ENCODE results near the gene PRKAA1. TPM values are rescaled to one million over a fixed set of nuclear protein-coding genes. Genes with fewer than 3 reads are reported as not detected.

Gene PRKAA1
- total and polyA plus RNA-seq, 2 donors (not counting 1 experiment from before 2014, with no cell fraction given), result 39.9 to 107 TPM

DNA sequence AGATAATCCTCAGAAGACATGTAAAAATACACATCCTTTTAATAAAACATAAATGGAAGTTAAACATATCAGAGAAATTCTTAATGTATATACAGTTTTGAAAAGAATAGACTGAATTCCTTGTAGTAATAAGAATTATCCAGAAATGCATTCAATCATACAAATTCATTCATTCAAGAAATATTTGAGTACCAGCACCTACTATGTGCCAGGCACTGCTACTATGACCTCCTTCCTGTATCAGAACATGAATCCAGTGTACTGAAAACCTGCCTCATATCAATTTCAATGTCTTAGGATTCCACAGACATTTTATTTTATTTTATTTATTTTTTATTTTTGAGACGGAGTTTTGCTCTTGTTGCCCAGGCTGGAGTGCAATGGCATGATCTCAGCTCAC lies 13.3 kb downstream of the PRKAA1 start:
- no peak overlapping the region for H3K4me3 ChIP-seq (ENCODE audit: control extremely low read depth in 1 of 5, extremely low read depth in 1 of 5, insufficient read depth in 1 of 5, low read depth in 2 of 5, low read length in 4 of 5)
- no peaks in the 10 kb centered on the region for H3K27me3 ChIP-seq (replicated peaks in 1 of 4; ENCODE audit: control extremely low read depth in 1 of 4, control insufficient read depth in 3 of 4, insufficient read depth in 4 of 4, low read length in 3 of 4)
- Mint-ChIP-seq H3K9me3 (ENCODE audit: insufficient read depth) (no peaks in the 10 kb centered on the region), H3K27me3 (no peaks in the 10 kb centered on the region), H3K4me3 (no peak overlapping the region), H3K4me1 (peaks cover 33% of the 10 kb centered on the region), H3K27ac (no peak overlapping the region)
- POLR2A ChIA-PET, result no interaction called here
- peaks cover 93% of the 10 kb centered on the region for H3K79me2 ChIP-seq (ENCODE audit: control insufficient read depth, insufficient read depth, low read length)
- DNase-seq (no peak), ATAC-seq (ENCODE audit: low read depth) (no peak)
- no peaks in the 10 kb centered on the region for H3K4me1 ChIP-seq (ENCODE audit: control insufficient read depth in 2 of 2, insufficient read depth in 2 of 2, low read length in 2 of 2)
- no peak overlapping the region for H2AFZ ChIP-seq (ENCODE audit: insufficient read depth, low read depth, low read length, poor library complexity, severe bottlenecking)
- no peak overlapping the region for H3K9ac ChIP-seq (ENCODE audit: low read length)
- no peak overlapping the region for H3K27ac ChIP-seq (ENCODE audit: low read length in 2 of 2)
- peaks cover 81% of the 10 kb centered on the region for H4K20me1 ChIP-seq (ENCODE audit: control insufficient read depth, insufficient read depth, low read length, poor library complexity, severe bottlenecking)
- intact Hi-C loops (cut with micrococcal nuclease), result no loop called here
- TF ChIP-seq, protein P1, sequence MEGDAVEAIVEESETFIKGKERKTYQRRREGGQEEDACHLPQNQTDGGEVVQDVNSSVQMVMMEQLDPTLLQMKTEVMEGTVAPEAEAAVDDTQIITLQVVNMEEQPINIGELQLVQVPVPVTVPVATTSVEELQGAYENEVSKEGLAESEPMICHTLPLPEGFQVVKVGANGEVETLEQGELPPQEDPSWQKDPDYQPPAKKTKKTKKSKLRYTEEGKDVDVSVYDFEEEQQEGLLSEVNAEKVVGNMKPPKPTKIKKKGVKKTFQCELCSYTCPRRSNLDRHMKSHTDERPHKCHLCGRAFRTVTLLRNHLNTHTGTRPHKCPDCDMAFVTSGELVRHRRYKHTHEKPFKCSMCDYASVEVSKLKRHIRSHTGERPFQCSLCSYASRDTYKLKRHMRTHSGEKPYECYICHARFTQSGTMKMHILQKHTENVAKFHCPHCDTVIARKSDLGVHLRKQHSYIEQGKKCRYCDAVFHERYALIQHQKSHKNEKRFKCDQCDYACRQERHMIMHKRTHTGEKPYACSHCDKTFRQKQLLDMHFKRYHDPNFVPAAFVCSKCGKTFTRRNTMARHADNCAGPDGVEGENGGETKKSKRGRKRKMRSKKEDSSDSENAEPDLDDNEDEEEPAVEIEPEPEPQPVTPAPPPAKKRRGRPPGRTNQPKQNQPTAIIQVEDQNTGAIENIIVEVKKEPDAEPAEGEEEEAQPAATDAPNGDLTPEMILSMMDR (IDR thresholded peaks at IDR 0.05), result no peak
- CTCF ChIA-PET, result no interaction called here
- no CpG with 5 or more reads among the region's 1 CpG for WGBS (ENCODE audit: insufficient coverage)
- H3K4me2 ChIP-seq (replicated peaks; ENCODE audit: low read depth, low read length, poor library complexity, severe bottlenecking), result no peak overlapping the region
- no peaks in the 10 kb centered on the region for H3K36me3 ChIP-seq (replicated peaks in 1 of 2; ENCODE audit: control extremely low read depth in 1 of 2, control insufficient read depth in 1 of 2, extremely low read depth in 1 of 2, insufficient read depth in 2 of 2, low read length in 1 of 2)
- H3K9me3 ChIP-seq (ENCODE audit: control extremely low read depth in 1 of 3, control insufficient read depth in 2 of 3, insufficient read depth in 1 of 3, low read length in 2 of 3), result peaks cover 0 to 4% (median 0%) of the 10 kb centered on the region in 3 donors

- ChIA-PET CTCF (no interaction called here), POLR2A (no interaction called here)
- no peak overlapping the region for H3K9ac ChIP-seq (ENCODE audit: low read length)
- H3K4me2 ChIP-seq (replicated peaks; ENCODE audit: low read depth, low read length, poor library complexity, severe bottlenecking), result no peak overlapping the region
- peaks cover 93% of the 10 kb centered on the region for H3K79me2 ChIP-seq (ENCODE audit: control insufficient read depth, insufficient read depth, low read length)
- no peak for TF ChIP-seq EZH2 (IDR thresholded peaks at IDR 0.05; ENCODE audit: borderline replicate concordance, insufficient read depth, low read depth, low read length, poor library complexity, severe bottlenecking)
- TF ChIP-seq, protein P1 (IDR thresholded peaks at IDR 0.05), result no peak
- H3K4me3 Mint-ChIP-seq, result no peak overlapping the region
- H3K27me3 Mint-ChIP-seq, result no peaks in the 10 kb centered on the region
- H3K27ac ChIP-seq (ENCODE audit: low read length in 2 of 2), result no peak overlapping the region
- no peaks in the 10 kb centered on the region for H3K27me3 ChIP-seq (replicated peaks in 1 of 4; ENCODE audit: control extremely low read depth in 1 of 4, control insufficient read depth in 3 of 4, insufficient read depth in 4 of 4, low read length in 3 of 4)
- WGBS (ENCODE audit: insufficient coverage), result 100% methylated on average over 1 of the region's 1 CpG
- H2AFZ ChIP-seq (ENCODE audit: insufficient read depth, low read depth, low read length, poor library complexity, severe bottlenecking), result no peak overlapping the region
- ATAC-seq (ENCODE audit: low read depth), result no peak
- H3K27ac Mint-ChIP-seq, result no peak overlapping the region
- peaks cover 27% of the 10 kb centered on the region for H3K4me1 Mint-ChIP-seq
- DNase-seq, result no peak
- peaks cover 84% of the 10 kb centered on the region for H4K20me1 ChIP-seq (ENCODE audit: control insufficient read depth, insufficient read depth, low read length, poor library complexity, severe bottlenecking)
- H3K9me3 ChIP-seq (ENCODE audit: control extremely low read depth in 1 of 3, control insufficient read depth in 2 of 3, insufficient read depth in 1 of 3, low read length in 2 of 3), result peaks cover 0 to 4% (median 0%) of the 10 kb centered on the region in 3 donors
- intact Hi-C loops (cut with micrococcal nuclease), result no loop called here
- no peaks in the 10 kb centered on the region for H3K4me1 ChIP-seq (ENCODE audit: control insufficient read depth in 2 of 2, insufficient read depth in 2 of 2, low read length in 2 of 2)
- no peaks in the 10 kb centered on the region for H3K36me3 ChIP-seq (replicated peaks in 1 of 2; ENCODE audit: control extremely low read depth in 1 of 2, control insufficient read depth in 1 of 2, extremely low read depth in 1 of 2, insufficient read depth in 2 of 2, low read length in 1 of 2)
- no peak overlapping the region for H3K4me3 ChIP-seq (ENCODE audit: control extremely low read depth in 1 of 5, extremely low read depth in 1 of 5, insufficient read depth in 1 of 5, low read depth in 2 of 5, low read length in 4 of 5)
- H3K9me3 Mint-ChIP-seq (ENCODE audit: insufficient read depth), result no peaks in the 10 kb centered on the region
Observed at GRCh38 chr5:40784027-40784653, 14.0 kb downstream of the PRKAA1 start.
